OCI-LY3 (cell line): ENCODE results near the gene SYF2.

Source experiments
- H2AFZ ChIP-seq: fragments of 200-600, 300-600 bp; shearing (Covaris generic); 2 replicates; pipeline ENCODE4 v1.6.0; 2014; ENCODE audit warnings: antibody characterized with exemption, low read depth, low read length
- H3K27ac ChIP-seq: fragments of 200-600, 300-600 bp; sonication (generic); 2 replicates; pipeline ENCODE4 v1.5.1; 2014; ENCODE audit warnings: mild to moderate bottlenecking, low read length, moderate library complexity, mixed read lengths
- H3K27me3 ChIP-seq: fragments of 200-600, 300-600 bp; sonication (generic); 2 replicates; pipeline ENCODE4 v1.6.1; 2014; ENCODE audit warnings: low read depth, low read length, mixed read lengths
- H3K36me3 ChIP-seq: fragments of 200-600, 300-600 bp; sonication (generic); replicated peaks from 2 replicates; pipeline ENCODE3; 2014; ENCODE audit warnings: low read depth, low read length, mixed read lengths
- H3K4me1 ChIP-seq: fragments of 300-600, 200-600 bp; sonication (generic); 2 replicates; pipeline ENCODE4 v1.6.1; 2014; ENCODE audit warnings: low read length, mixed read lengths
- H3K4me2 ChIP-seq: fragments of 200-600, 300-600 bp; sonication (generic); 2 replicates; pipeline ENCODE4 v1.6.1; 2014; ENCODE audit warnings: low read length, mixed read lengths
- H3K4me3 ChIP-seq: fragments of 300-600, 200-600 bp; sonication (generic); 2 replicates; pipeline ENCODE4 v1.5.1; 2014; ENCODE audit warnings: antibody characterized with exemption, mild to moderate bottlenecking, low read length, moderate library complexity
- H3K79me2 ChIP-seq: fragments of 300-600, 200-600 bp; shearing (Covaris generic); 2 replicates; pipeline ENCODE4 v1.6.1; 2014; ENCODE audit warnings: mild to moderate bottlenecking, low read length, mixed read lengths
- H3K9ac ChIP-seq: fragments of 300-600, 200-600 bp; shearing (Covaris generic); 2 replicates; pipeline ENCODE4 v1.6.0; 2014; ENCODE audit warnings: mild to moderate bottlenecking, low read length, moderate library complexity
- H3K9me3 ChIP-seq: fragments of 200-600, 300-600 bp; shearing (Covaris generic); 2 replicates; pipeline ENCODE4 v1.6.1; 2014; ENCODE audit warnings: low read length, mixed read lengths; ENCODE audit not compliant: insufficient read depth
- H4K20me1 ChIP-seq: fragments of 200-600, 300-600 bp; sonication (generic); 2 replicates; pipeline ENCODE4 v1.6.1; 2016; ENCODE audit warnings: low read length, mixed read lengths; ENCODE audit not compliant: insufficient read depth
- CTCF ChIP-seq: fragments of 200-600, 300-600 bp; sonication (generic); IDR thresholded peaks from 2 replicates; pipeline ENCODE4 v1.5.1; 2014; ENCODE audit warnings: antibody characterized with exemption, low read length, low read depth
- EZH2phosphoT487 ChIP-seq: fragments of 200-600 bp; shearing (Covaris generic); IDR thresholded peaks from 2 replicates; pipeline ENCODE4 v1.6.1; 2018; ENCODE audit warnings: antibody characterized with exemption, mixed run types, low read depth

Gene SYF2

DNA sequence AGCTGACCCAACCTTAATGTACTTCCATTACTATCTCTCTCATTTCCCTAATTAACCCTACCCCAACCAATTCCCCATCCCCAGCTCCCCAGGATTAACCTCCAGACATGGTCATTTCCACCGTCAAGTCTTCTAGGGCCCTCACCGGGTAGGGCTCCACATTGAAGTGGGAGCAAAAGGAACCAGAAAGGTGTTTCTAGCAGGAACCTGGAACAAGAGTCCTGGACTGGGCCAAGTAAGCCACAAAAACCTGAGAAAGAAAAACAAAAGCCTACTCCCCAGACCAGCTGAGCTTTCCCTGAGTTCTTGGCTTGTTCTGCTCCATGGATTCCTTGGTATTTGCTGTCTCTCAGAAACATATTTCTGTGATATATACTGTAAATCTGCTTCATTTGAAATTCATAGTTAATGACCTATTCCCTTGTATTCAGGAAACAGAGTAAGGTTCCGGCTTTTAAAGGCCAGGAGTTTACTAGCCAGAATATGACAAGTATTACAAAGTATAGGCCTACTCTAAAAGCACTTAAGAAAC lies 58.4 kb downstream of the SYF2 start:
- no peaks in the 10 kb centered on the region for H3K9me3 ChIP-seq
- no peak overlapping the region for H3K27ac ChIP-seq
- no peak overlapping the region for H3K9ac ChIP-seq
- H3K4me2 ChIP-seq = no peak overlapping the region
- no peak overlapping the region for H2AFZ ChIP-seq
- TF ChIP-seq EZH2phosphoT487 = no peak
- TF ChIP-seq CTCF = no peak
- H3K4me1 ChIP-seq = no peaks in the 10 kb centered on the region
- H3K4me3 ChIP-seq = no peak overlapping the region
- H4K20me1 ChIP-seq = no peaks in the 10 kb centered on the region
- H3K36me3 ChIP-seq = no peaks in the 10 kb centered on the region
- H3K27me3 ChIP-seq = no peaks in the 10 kb centered on the region
- no peaks in the 10 kb centered on the region for H3K79me2 ChIP-seq
